Measurements from ENCODE around the gene CTNS.

Gene CTNS

DNA sequence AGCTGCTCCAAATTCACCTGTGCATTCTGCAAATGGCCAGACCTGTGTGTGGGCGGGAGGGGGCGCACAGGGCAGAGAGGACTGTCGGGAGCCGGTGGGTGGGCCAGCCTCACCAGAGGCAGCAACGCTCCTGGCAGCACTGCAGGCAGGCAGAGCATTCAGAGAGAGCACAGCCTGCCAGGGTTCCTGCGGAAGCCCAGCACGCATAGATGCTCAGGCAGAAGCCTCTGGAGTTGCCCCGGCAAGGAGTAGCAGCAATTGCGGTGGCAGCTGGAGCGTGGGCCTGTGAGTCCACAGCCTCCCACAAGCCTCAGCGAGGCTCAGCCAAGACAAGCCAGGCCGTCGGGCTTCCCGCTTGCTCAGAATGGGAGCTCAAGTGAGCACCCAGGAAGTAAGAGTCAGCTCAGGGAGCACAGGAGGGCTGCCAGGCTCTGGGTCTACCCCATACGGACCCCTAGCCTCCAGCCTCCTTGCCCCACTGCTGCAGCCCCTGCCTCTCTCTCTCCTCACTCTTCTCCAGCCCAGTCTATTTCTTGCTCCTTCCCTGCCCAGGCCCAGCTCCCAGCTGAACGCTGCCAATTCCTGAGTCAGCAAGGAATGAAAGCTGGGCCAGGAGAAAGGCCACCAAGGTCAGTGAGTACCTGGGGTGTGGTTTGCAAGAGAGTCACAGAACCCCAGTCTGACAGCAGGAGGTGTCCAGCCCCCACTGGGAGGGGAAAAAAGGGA, 41.7 kb downstream of the CTNS start:
- in situ Hi-C loops (cut with MboI; ENCODE audit: low pct_unique_long_range_greater_than_20kb, low sequenced_read_pairs): no loop called here
- DNase-seq: no peak

DNA sequence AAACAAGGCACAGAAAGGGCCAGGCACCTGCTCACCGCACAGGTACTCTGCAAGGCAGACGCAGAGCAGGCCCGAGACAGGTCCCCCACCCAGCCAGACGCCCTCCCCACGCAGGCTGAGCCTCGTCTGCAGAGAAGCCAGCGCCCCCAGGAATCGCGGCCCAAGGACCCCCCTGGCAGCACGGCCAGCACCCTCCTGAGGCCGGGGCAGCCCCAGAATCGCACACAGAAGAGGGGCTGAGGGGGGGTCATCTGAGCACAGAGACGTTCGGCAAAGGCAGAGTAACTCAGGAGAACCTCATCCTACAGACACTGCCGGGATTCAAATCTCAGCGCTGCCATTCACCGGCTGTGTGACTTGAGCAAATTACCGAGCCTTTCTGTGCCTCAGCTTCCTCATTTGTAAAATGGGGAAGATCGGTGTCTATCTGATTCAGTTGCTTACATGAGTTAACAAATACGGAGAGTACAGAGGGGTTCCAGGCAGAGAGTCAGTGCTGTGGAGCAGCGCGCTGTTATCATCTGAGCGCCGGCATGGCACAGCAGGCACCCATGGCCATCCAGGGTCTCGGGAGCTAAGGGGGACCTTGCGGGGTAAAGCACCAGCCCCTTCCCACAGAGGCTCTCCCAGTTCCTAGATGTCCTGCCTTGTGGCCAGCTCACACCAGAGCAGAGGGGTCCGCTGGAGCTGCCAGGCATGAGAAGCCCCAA, 42.4 kb downstream of the CTNS start:
- in situ Hi-C loops (cut with MboI; ENCODE audit: low pct_unique_long_range_greater_than_20kb, low sequenced_read_pairs): no loop called here
- no peak for DNase-seq

DNA sequence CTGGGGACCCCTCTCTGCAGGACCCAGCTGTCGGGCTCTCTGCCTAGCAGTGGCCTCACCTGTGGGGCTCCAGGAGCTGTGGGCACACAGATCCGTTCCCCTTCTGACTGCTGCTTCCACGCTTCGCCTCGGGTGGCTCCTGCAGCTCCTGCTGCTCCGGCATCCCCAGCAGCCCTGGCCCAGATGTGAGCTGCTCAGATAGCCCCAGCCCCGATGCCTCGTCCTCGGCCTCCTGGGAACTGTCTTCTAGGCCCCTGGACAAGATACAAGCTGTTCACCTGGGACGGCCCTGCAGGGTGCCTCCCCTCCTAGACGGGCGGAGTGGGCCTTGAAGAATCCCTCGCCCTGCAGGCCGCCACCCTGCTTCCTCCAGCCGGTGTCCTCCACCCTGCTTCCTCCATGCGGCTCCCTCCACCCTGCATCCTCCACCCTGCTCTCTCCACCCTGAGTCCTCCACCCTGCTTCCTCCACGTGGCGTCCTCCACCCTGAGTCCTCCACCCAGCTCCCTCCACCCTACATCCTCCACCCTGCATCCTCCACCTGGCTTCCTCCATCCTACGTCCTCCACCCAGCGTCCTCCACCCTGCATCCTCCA, 43.1 kb downstream of the CTNS start:
- in situ Hi-C loops (cut with MboI; ENCODE audit: low pct_unique_long_range_greater_than_20kb, low sequenced_read_pairs): no loop called here
- no peak for DNase-seq

DNA sequence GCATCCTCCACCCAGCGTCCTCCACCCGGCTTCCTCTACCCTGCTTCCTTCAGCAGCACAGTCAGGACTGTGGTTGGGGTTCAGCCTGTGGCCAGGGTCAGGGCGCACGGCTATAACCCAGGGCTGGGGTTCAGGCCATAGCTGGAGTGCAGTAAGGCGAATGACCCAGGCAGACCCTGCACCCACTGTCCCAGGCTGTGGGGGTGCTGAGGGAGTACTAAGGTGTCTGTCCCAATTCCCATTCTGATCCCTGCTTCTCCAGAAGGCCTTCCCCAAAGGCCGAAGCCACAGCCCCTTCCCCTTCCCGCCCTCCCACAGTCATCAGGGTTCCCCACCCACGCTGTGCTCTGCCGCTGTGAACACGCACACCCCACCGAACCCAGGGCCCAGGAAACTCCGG, 44.5 kb downstream of the CTNS start:
- in situ Hi-C loops (cut with MboI; ENCODE audit: low pct_unique_long_range_greater_than_20kb, low sequenced_read_pairs): no loop called here
- DNase-seq: no peak

DNA sequence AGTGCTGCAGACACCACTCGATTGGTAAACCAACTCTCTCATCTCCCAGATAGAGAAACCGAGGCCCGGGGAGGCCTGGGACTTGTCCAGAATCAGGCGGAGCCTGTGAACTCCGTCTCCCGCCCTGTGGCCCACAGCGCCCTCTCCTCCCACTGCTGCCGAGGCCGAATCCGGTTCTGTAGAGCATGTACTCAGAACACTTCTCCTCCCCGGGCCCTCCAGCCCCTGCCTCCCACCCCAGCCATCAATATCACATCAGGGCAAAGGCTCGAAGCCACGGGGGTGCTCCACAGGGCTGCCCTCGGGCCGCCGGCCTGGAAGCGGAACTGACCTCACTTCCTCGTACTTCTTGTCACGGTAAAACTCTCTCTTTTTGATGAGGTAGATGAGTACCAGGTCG, 45.0 kb downstream of the CTNS start:
- no peak for DNase-seq
- in situ Hi-C loops (cut with MboI; ENCODE audit: low pct_unique_long_range_greater_than_20kb, low sequenced_read_pairs): no loop called here

DNA sequence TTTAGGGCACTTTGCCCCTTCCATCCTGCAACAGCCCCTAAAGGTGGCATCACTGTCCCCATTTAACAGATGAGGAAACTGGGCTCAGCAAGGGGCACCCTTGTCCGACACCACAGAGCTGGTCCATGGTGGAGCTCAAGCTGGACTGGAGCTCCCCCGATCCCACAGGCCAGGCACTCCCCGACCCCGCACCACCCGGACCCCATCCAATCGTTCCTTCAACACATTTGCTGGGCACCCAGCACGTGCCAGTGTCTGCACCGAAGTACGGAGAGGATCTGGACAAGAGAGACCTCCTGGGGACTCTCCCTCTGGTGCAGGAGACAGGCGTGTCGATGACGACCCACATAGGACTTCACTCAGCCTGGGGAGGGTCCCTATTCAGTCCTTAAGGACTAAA, 45.5 kb downstream of the CTNS start:
- DNase-seq: no peak
- in situ Hi-C loops (cut with MboI; ENCODE audit: low pct_unique_long_range_greater_than_20kb, low sequenced_read_pairs): no loop called here

DNA sequence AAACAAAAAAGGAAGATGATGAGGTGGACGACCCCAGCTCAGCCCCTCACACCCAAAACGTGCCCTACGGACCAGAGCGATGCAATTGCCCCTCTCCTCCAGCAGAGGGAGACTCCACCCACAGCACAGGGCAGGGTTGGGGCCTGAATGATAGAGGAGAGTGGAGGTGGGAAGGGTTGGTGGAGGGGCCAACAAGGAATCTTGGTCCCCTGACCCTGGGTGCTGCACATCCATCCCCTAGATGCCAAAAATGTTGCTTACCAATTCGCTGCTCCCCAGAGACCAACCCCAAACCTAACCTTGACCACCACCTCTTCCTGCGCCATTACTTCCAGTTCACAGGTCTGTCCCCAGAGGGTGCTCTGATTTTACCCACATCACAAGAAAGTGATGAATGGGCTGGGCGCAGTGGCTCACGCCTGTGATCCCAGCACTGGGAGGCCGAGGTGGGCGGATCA, 46.5 kb downstream of the CTNS start:
- in situ Hi-C loops (cut with MboI; ENCODE audit: low pct_unique_long_range_greater_than_20kb, low sequenced_read_pairs): no loop called here
- DNase-seq: peak; percentile 70

DNA sequence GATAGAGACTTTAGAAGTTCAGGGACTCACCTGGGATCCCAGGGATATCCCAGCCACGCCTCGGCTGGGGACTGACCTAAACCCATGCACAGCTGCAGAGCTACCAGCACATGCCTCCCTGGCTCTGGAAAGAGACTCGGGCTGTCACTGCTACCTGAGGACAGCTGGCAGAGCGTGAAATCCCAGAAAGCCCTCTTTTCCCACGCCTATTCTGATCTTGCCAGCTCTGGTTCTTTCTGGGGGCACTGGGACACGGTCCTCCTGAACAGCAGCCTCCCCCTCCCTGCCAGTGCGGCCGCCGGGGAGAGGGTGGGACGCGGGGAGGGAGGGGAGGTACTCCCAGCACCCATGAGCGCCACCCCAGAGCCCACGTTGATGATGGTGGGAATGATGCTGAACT, 48.6 kb downstream of the CTNS start:
- in situ Hi-C loops (cut with MboI; ENCODE audit: low pct_unique_long_range_greater_than_20kb, low sequenced_read_pairs): no loop called here
- no peak for DNase-seq

DNA sequence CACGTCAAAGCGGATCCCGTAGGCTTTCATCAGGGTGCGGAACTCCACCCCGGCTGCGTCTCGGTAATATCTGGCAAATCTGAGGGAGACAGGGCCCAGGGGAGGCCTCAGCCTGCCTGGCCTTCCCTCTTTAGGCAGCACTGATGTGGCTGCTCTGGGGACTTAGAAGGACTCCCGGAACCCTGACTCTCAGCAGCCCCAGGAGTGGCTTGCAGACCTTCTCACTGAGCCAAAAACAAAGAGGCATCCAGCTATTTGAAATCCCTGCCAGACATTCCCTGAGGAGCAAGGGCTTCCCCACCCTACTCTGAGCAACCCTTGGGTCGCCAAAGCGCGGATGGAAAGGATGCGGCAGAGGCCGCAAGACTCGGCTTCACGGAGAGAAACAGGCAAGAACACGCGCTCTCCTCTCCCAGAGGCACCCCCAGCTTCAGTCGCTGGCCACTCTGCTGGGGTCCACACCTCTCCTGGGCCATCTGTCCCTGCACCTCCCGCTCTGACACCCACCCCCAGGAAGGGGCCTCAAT, 51.5 kb downstream of the CTNS start:
- in situ Hi-C loops (cut with MboI; ENCODE audit: low pct_unique_long_range_greater_than_20kb, low sequenced_read_pairs): no loop called here

DNA sequence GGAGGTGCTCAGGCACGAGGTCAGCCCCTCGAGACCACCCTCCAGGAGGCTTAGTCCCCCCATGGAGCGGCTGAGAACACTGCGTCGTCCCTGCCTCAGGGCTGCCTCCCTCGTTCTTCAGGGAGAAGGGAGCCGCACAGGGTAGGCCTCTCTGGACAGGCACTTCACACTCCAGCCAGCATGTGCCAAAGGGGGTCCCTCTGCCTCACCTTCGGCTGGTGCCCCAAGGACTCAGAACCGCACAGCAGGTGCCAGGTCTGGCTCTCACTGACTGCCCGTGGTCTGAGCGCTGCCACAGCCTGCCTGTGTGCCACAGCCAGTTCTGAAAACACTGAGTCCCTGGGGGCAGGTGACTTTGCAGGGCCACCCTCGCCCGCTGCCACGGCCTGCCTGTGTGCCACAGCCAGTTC, 52.3 kb downstream of the CTNS start:
- in situ Hi-C loops (cut with MboI; ENCODE audit: low pct_unique_long_range_greater_than_20kb, low sequenced_read_pairs): no loop called here
- no peak for DNase-seq

More for the DNA sequence above, 51.5 kb downstream of the CTNS start:
- no peak for DNase-seq

DNA sequence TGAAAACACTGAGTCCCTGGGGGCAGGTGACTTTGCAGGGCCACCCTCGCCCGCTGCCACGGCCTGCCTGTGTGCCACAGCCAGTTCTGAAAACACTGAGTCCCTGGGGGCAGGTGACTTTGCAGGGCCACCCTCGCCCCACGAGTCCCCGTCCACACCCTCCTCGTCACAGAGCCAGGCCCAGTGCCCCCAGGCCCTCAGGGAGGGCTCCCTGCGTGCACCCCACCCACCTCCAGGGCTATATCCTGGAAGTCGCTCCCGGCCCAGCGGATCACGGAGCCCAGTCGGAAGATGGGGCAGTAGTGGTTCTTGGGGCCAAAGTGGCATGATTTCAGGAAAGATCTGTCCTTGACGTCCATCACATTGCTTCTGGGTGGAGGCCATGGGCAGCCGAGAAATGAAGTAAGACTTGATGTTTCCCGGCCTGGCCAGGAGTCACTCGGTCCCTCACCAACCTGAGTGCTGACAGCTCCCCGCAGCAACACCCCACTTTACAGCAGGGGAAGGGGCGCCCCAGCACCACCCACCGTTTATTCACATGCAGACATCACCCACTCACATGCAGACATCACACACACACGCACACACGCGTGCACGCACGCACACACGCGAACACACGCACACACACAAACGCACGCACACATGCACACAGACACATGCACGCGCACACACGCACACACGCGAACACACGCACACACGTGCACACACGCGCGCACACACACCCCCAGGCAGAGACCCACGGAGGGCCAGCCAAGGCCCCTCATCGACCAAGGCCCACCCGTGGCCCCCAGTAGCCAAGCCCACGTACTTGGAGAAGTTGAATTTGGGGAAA, 52.9 kb downstream of the CTNS start:
- in situ Hi-C loops (cut with MboI; ENCODE audit: low pct_unique_long_range_greater_than_20kb, low sequenced_read_pairs): no loop called here
- no peak for DNase-seq

DNA sequence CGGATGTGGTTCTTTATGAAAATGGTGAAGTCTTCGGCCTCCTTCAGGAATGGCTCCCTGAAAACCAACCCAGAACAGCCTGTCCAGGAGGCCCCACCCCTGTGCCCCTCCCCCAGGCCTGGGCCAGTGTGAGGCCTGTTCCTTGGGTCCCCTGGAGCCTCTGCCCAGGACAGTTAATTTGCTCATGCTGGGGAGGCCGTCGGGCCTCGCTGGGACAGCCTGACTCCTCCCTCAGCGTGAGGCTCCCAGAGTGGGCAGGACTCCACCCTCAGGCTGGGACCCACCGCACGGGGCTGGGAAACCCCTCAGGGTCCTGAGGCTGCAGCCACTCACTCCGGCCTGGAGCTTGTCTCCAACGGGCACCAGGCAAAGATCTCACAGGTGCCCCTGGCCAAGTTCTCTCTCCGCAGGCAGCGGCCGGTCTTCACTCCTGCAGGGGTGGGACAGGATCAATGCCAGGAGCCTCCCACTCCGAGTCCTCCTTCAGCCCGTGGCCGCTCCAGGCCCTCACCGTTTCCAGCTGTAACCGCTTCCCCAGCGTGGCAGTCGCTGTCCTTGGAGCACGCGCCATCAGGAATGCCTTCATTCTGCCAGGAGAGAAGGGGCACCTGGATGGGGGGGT, 53.6 kb downstream of the CTNS start:
- in situ Hi-C loops (cut with MboI; ENCODE audit: low pct_unique_long_range_greater_than_20kb, low sequenced_read_pairs): no loop called here
- DNase-seq: no peak

DNA sequence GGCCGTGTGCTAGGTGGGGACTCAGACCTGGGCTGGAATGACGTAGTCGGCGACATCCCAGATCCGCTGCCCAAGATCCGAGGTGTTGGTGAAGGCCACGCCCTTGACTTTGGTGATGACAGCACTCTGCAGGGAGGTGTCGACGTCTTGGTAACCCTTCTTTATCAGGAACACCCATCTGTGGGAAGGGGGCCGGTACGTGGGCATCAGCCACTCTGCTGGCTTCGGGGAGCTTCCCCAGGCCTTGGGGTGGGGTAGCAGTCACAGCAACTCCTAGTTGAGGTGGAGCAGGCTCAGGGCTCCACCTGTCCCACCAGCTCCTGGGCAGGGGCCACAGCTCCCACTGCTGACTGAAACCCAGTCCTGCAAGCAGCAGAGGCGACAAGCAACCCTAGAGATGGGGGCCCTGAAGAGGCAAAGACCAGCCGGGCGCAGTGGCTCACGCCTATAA, 55.1 kb downstream of the CTNS start:
- in situ Hi-C loops (cut with MboI; ENCODE audit: low pct_unique_long_range_greater_than_20kb, low sequenced_read_pairs): no loop called here
- no peak for DNase-seq

DNA sequence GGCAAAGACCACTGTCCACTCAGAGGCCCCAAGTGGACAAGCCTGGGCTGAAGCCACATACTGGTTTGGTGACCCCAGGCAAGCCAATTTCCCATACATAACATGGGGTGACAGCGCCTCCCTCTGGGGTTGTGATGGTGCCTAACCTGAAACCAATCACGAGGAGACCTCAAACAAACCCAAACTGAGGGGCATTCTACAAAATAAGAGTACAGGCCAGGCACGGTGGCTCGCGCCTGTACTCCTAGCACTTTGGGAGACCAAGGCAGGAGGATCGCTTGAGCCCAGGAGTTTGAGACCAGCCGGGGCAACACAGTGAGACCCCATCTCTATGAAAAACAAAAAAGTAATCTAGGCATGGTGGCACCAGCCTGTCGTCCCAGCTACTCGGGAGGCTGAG, 55.8 kb downstream of the CTNS start:
- no peak for DNase-seq
- in situ Hi-C loops (cut with MboI; ENCODE audit: low pct_unique_long_range_greater_than_20kb, low sequenced_read_pairs): no loop called here

DNA sequence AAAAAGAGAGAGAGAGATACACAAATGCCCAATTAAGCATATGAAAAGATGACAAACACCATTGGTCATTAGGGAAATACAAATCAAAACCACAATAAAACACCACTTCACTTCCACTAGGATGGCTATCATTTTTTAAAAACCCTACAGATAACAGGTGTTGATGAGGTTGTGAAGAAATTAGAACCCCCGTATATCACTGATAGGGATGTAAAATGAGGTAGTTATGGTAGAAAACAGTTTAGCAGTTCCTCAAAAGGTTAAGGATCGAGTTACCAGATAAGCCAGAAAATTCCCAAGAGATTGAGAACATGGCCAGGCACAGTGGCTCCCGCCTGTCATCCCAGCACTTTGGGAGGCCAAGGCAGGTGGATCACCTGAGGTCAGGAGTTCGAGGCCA, 56.6 kb downstream of the CTNS start:
- no peak for DNase-seq
- in situ Hi-C loops (cut with MboI; ENCODE audit: low pct_unique_long_range_greater_than_20kb, low sequenced_read_pairs): no loop called here

DNA sequence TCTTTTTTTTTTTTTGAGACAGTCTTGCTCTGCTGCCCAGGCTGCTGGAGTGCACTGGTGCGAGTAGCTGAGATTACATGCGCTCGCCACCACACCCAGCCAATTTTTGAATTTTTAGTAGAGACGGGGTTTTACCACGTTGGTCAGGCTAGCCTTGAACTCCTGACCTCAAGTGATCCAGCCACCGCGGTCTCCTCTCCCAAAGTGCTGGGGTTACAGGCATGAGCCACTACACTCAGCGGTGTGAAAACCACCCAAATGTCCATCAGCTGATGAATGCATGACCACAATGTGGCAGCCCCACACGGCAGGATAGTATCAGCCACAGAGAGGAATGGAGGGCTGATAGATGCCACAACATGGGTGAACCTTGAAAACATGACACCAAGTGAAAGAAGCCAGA, 57.3 kb downstream of the CTNS start:
- DNase-seq: no peak
- in situ Hi-C loops (cut with MboI; ENCODE audit: low pct_unique_long_range_greater_than_20kb, low sequenced_read_pairs): no loop called here

DNA sequence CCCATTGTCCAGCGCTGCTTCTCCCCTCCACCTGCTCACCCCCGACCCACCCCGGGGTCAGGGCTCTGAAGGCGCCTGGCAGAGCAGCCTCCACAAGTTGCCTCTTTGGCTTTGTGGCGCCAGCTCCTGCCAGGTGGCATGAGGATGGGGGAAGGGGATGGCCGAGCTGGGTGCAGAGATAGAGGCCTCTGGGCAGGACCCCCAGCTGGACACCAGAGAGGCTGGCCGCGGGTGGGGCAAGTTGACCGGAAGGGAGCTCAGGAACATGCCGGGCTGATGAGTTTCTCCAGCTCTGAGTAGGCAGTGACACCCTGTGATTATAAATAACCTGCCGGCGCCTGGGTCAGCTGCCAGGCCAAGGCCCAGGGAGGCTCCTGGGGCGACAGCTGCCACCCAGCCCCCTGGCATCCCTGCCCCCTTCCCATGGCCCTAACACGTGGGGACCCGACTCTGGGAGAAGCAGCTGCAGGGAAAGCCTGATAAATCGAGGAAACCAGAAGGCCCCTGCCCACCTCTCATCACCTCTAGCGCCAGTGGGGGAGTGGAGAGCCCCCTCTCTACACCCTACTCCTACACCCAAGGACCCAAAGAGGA, 58.7 kb downstream of the CTNS start:
- in situ Hi-C loops (cut with MboI; ENCODE audit: low pct_unique_long_range_greater_than_20kb, low sequenced_read_pairs): no loop called here

DNA sequence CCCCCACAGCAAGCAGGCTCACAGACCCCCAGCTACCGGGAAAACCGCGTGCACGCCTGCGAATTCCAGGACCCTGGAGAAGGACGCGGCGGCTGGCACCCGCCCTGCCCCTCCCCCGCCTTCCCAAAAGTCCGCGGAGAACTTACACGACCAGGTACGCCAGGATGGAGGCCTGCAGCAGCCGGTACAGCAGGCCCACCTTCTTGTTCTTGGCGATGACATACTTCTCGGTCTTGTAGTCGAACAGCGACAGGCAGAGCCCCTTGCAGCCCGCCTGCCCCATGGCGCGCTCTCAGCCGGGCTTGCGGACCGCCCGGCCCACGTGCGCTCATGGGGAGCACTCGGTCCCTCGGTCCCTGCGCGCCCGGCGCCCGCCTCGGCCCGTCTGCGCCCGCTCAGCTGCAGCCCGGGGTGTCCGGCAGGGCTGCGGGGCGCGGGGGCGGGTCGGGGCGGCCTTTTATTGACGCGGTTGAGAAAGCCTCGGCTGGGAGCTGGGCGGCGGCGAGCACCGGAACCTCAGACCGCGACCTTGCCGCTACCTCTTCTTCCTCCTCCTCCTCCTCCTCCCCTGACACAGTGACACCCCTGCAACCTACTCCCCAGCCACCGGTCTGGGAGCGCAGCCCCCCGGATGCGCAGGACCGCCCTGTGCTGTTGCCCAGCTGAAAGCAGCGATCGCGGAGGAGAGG, 59.3 kb downstream of the CTNS start, which contains the start of gene P2RX5:
TSS of gene P2RX5 (minus strand) at position 433 of the 689 bp plus-strand sequence. CDS start at position 283, 150 bp downstream.
- peak; percentile 50 for DNase-seq
- in situ Hi-C loops (cut with MboI; ENCODE audit: low pct_unique_long_range_greater_than_20kb, low sequenced_read_pairs): no loop called here

More for the DNA sequence above, 58.7 kb downstream of the CTNS start:
- no peak for DNase-seq

All from KBM-7 (cell line).